ENCODE data around the gene LGALS3BP. TPM values are rescaled to one million over a fixed set of nuclear protein-coding genes. Genes with fewer than 3 reads are reported as not detected.

Gene LGALS3BP
- total and polyA plus RNA-seq, 2 of the 13 experiments (the other 11 are each of a cell fraction or from before 2014, with no cell fraction given) = 137 to 332 TPM

- TF ChIP-seq SYNCRIP (IDR thresholded peaks at IDR 0.05; ENCODE audit: insufficient read depth, low read depth, low read length) (no peak), ZNF780A (CRISPR knock-in tag; IDR thresholded peaks at IDR 0.05) (peak; percentile 75; the same call in 1 of the 2 replicates), NFKBIZ (CRISPR knock-in tag; IDR thresholded peaks at IDR 0.05) (no peak; the same call in 1 of the 2 replicates), CBFB (CRISPR knock-in tag; IDR thresholded peaks at IDR 0.05) (no peak; the same call in 1 of the 2 replicates), NR2C2 (CRISPR knock-in tag; IDR thresholded peaks at IDR 0.05; ENCODE audit: borderline replicate concordance) (no peak), ZNF296 (CRISPR knock-in tag; conservative IDR thresholded peaks at IDR 0.05) (0 out of 2 replicates have a peak, but pooled peaks have one; percentile 31), ZBED4 (CRISPR knock-in tag; IDR thresholded peaks at IDR 0.05; ENCODE audit: borderline replicate concordance) (no peak), ZNF121 (CRISPR knock-in tag; IDR thresholded peaks at IDR 0.05) (peak; percentile 88), ZSCAN25 (CRISPR knock-in tag; IDR thresholded peaks at IDR 0.05) (0 out of 2 replicates have a peak, but pooled peaks have one; percentile 12), TFE3 (CRISPR knock-in tag; IDR thresholded peaks at IDR 0.05) (peak; percentile 75; the same call in 1 of the 2 replicates)
- TF ChIP-seq, protein P1, sequence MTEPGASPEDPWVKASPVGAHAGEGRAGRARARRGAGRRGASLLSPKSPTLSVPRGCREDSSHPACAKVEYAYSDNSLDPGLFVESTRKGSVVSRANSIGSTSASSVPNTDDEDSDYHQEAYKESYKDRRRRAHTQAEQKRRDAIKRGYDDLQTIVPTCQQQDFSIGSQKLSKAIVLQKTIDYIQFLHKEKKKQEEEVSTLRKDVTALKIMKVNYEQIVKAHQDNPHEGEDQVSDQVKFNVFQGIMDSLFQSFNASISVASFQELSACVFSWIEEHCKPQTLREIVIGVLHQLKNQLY (CRISPR knock-in tag; IDR thresholded peaks at IDR 0.05) = peak; percentile 54
- TF ChIP-seq, protein P2, sequence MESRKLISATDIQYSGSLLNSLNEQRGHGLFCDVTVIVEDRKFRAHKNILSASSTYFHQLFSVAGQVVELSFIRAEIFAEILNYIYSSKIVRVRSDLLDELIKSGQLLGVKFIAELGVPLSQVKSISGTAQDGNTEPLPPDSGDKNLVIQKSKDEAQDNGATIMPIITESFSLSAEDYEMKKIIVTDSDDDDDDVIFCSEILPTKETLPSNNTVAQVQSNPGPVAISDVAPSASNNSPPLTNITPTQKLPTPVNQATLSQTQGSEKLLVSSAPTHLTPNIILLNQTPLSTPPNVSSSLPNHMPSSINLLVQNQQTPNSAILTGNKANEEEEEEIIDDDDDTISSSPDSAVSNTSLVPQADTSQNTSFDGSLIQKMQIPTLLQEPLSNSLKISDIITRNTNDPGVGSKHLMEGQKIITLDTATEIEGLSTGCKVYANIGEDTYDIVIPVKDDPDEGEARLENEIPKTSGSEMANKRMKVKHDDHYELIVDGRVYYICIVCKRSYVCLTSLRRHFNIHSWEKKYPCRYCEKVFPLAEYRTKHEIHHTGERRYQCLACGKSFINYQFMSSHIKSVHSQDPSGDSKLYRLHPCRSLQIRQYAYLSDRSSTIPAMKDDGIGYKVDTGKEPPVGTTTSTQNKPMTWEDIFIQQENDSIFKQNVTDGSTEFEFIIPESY (CRISPR knock-in tag; IDR thresholded peaks at IDR 0.05) = peak; percentile 42
- TF ChIP-seq, protein P3, sequence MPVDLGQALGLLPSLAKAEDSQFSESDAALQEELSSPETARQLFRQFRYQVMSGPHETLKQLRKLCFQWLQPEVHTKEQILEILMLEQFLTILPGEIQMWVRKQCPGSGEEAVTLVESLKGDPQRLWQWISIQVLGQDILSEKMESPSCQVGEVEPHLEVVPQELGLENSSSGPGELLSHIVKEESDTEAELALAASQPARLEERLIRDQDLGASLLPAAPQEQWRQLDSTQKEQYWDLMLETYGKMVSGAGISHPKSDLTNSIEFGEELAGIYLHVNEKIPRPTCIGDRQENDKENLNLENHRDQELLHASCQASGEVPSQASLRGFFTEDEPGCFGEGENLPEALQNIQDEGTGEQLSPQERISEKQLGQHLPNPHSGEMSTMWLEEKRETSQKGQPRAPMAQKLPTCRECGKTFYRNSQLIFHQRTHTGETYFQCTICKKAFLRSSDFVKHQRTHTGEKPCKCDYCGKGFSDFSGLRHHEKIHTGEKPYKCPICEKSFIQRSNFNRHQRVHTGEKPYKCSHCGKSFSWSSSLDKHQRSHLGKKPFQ (CRISPR knock-in tag; IDR thresholded peaks at IDR 0.05; ENCODE audit: insufficient replicate concordance) = peak; percentile 87
Observed at GRCh38 chr17:79027274-79027924, 47.7 kb upstream of the LGALS3BP start (continued).

All from HepG2 (cell line).